ENCODE results near the gene CRCP.
"Not testable (repeated sequence)": the region's sequence is repeated elsewhere in the genome, so short reads cannot be mapped to it uniquely, and the experiment has no call there.

The CRCP gene

DNA sequence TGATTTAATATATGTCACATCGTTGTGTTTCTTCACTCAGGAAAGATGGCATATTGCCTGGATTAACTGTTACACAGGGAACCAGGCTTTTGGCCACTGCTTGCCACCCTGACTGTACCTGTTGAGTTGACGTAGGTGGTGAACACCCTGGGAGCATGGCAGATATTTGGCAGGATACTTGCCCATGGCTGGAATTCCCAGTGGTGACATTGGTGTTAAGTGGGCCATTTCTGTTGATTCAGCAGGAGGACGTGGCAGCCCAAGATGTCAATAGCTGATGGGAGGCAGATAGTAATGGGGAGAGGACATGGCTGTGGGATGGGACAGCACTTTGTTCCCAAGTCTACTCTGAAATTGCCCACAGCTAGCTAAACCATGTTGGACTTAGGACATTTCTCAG lies 12.5 kb downstream of the CRCP start:
- not testable (repeated sequence) for H3K27ac ChIP-seq (ENCODE audit: insufficient read depth, low read length, poor library complexity, severe bottlenecking); H3K27me3 ChIP-seq (replicated peaks; ENCODE audit: control insufficient read depth, insufficient read depth, low read length, poor library complexity, severe bottlenecking); H3K4me1 ChIP-seq (ENCODE audit: control insufficient read depth, insufficient read depth, low read length, poor library complexity, severe bottlenecking); H3K4me3 ChIP-seq (ENCODE audit: insufficient read depth, low read depth, low read length, poor library complexity, severe bottlenecking); DNase-seq; H3K9me3 ChIP-seq (ENCODE audit: control insufficient read depth, low read length)
- H3K36me3 ChIP-seq (ENCODE audit: control insufficient read depth, insufficient read depth, low read length) = peaks cover 12% of the 10 kb centered on the region

DNA sequence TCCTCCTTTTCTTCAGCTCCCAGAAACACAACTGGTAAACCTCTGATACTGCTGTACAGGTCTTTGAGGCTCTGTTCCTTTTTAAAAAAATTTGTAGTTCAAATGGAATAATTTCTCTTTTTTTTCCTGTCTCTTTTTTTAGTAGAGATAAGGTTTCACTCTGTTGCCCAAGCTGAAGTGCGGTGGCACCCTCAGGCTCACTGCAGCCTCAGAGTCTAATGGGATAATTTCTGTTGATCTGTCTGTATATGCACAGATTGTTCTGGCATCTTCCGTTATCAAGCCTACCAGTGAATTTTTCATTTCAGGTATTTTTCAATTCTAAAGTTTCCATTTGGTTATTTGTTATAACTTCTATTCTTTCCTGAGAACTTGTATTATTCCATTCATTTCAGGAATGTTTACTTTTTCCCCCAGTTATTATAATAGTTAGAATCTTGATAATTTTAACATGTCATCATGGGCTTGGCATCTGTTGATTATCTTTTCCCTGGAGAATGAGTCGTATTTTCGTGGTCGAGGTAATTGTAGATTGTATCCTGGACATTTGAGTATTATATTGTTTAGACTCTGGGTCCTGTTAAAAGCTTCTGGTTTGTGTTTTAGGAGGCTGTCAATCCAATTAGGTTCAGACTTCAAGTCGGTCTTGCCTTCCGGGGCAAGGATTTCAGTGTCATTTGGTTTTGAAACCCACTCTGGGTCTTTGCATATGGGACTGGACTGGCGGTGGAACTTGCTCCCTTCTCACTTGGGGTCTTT lies 24.5 kb downstream of the CRCP start:
- Histone ChIP-seq H3K4me3 (ENCODE audit: insufficient read depth, low read depth, low read length, poor library complexity, severe bottlenecking) (no peak overlapping the region), H3K27me3 (replicated peaks; ENCODE audit: control insufficient read depth, insufficient read depth, low read length, poor library complexity, severe bottlenecking) (no peaks in the 10 kb centered on the region), H3K36me3 (ENCODE audit: control insufficient read depth, insufficient read depth, low read length) (peaks cover 38% of the 10 kb centered on the region), H3K4me1 (ENCODE audit: control insufficient read depth, insufficient read depth, low read length, poor library complexity, severe bottlenecking) (no peaks in the 10 kb centered on the region), H3K27ac (ENCODE audit: insufficient read depth, low read length, poor library complexity, severe bottlenecking) (no peak overlapping the region), H3K9me3 (ENCODE audit: control insufficient read depth, low read length) (no peaks in the 10 kb centered on the region)
- DNase-seq = no peak

GRCh38 chr7:66140924-66141323 lies 26.3 kb downstream of the CRCP start:
- Histone ChIP-seq H3K9me3 (ENCODE audit: control insufficient read depth, low read length) (no peaks in the 10 kb centered on the region), H3K36me3 (ENCODE audit: control insufficient read depth, insufficient read depth, low read length) (peaks cover 45% of the 10 kb centered on the region), H3K4me1 (ENCODE audit: control insufficient read depth, insufficient read depth, low read length, poor library complexity, severe bottlenecking) (no peaks in the 10 kb centered on the region), H3K4me3 (ENCODE audit: insufficient read depth, low read depth, low read length, poor library complexity, severe bottlenecking) (no peak overlapping the region), H3K27me3 (replicated peaks; ENCODE audit: control insufficient read depth, insufficient read depth, low read length, poor library complexity, severe bottlenecking) (no peaks in the 10 kb centered on the region), H3K27ac (ENCODE audit: insufficient read depth, low read length, poor library complexity, severe bottlenecking) (no peak overlapping the region)
- no peak for DNase-seq

DNA sequence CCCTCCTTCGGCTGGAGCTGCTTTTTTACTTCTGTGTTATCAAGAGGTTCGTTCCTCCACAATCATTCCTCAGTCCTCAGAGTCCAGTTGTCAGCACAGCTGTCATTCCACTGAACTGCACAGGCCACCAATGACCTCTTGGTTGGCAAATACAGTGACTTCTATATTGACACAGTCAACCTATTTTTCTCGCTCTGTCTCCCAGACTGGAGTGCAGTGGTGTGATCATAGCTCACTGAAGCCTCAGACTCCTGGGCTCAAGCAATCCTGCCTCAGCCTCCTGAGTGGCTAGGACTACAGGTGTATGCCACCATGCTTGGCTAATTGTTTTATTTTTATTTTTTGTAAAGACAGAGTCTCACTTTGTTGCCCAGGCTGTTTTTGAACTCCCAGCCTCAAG lies 27.7 kb downstream of the CRCP start:
- DNase-seq = no peak
- Histone ChIP-seq H3K9me3 (ENCODE audit: control insufficient read depth, low read length) (no peaks in the 10 kb centered on the region), H3K36me3 (ENCODE audit: control insufficient read depth, insufficient read depth, low read length) (peaks cover 54% of the 10 kb centered on the region), H3K4me1 (ENCODE audit: control insufficient read depth, insufficient read depth, low read length, poor library complexity, severe bottlenecking) (no peaks in the 10 kb centered on the region), H3K27ac (ENCODE audit: insufficient read depth, low read length, poor library complexity, severe bottlenecking) (no peak overlapping the region), H3K4me3 (ENCODE audit: insufficient read depth, low read depth, low read length, poor library complexity, severe bottlenecking) (no peak overlapping the region), H3K27me3 (replicated peaks; ENCODE audit: control insufficient read depth, insufficient read depth, low read length, poor library complexity, severe bottlenecking) (no peaks in the 10 kb centered on the region)

- H3K9me3 ChIP-seq (ENCODE audit: control insufficient read depth, low read length) = no peaks in the 10 kb centered on the region
- no peak for DNase-seq
- H3K27me3 ChIP-seq (replicated peaks; ENCODE audit: control insufficient read depth, insufficient read depth, low read length, poor library complexity, severe bottlenecking) = no peaks in the 10 kb centered on the region
- no peak overlapping the region for H3K4me3 ChIP-seq (ENCODE audit: insufficient read depth, low read depth, low read length, poor library complexity, severe bottlenecking)
- no peaks in the 10 kb centered on the region for H3K4me1 ChIP-seq (ENCODE audit: control insufficient read depth, insufficient read depth, low read length, poor library complexity, severe bottlenecking)
- H3K36me3 ChIP-seq (ENCODE audit: control insufficient read depth, insufficient read depth, low read length) = peaks cover 54% of the 10 kb centered on the region
- H3K27ac ChIP-seq (ENCODE audit: insufficient read depth, low read length, poor library complexity, severe bottlenecking) = no peak overlapping the region
Measured at GRCh38 chr7:66142996-66143395, 28.3 kb downstream of the CRCP start.

DNA sequence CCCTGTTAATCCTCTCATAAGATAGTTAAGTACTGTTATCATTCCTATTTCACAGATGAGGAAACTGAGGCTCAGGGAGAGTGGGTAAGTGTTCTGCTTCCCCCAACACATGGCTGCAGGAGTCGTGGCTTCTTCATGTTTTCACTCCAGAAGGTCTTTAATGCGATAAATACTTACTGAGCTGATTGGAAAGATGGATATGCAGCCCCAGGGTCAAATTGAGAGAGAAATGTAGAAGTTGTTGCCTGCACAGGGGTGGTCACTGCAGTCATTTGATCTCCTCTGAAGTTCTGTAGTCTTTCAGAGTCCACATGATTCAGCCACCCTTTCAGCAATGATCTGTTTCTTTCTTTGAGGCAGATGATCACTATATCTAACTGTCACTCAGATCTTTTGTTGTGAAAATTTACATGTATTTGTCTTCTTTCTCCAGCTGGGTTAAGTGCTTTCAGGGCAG lies 29.3 kb downstream of the CRCP start:
- no peaks in the 10 kb centered on the region for H3K4me1 ChIP-seq (ENCODE audit: control insufficient read depth, insufficient read depth, low read length, poor library complexity, severe bottlenecking)
- no peak overlapping the region for H3K27ac ChIP-seq (ENCODE audit: insufficient read depth, low read length, poor library complexity, severe bottlenecking)
- no peaks in the 10 kb centered on the region for H3K27me3 ChIP-seq (replicated peaks; ENCODE audit: control insufficient read depth, insufficient read depth, low read length, poor library complexity, severe bottlenecking)
- no peak for DNase-seq
- H3K4me3 ChIP-seq (ENCODE audit: insufficient read depth, low read depth, low read length, poor library complexity, severe bottlenecking) = no peak overlapping the region
- peaks cover 54% of the 10 kb centered on the region for H3K36me3 ChIP-seq (ENCODE audit: control insufficient read depth, insufficient read depth, low read length)
- H3K9me3 ChIP-seq (ENCODE audit: control insufficient read depth, low read length) = no peaks in the 10 kb centered on the region

DNA sequence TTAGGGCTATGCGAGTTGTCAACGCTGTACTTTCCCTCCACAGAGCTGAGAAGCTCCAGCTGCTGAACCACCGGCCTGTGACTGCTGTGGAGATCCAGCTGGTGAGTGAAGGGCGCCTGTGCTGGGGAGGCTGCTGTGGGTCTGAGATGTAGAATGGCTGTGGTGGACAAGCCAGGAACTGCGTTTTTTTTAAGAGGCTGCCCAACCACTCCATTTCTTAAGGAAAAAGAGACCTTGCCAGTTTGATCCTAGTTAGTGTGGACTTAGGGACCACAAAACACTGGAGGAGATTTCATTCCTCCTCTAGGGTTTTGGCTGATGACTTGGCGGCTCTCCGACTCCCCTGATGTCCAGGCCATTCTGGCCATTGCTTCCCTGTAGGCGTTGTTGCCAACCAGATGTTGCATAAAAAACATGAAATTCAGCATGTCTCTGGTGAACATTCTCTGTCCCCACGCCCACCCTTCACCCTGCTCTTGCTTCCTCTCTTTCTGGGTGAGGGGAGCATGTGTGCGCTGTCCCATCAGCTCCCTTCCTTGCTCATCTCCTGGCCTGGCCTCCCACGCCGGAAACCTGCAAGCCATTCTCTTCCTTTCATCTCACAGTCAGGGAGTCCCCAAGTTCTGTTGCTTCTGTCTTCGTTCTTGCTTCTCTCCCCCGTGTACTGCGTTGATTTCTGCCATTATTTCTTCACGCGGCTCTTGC lies 30.9 kb downstream of the CRCP start:
- Histone ChIP-seq H3K27ac (ENCODE audit: insufficient read depth, low read length, poor library complexity, severe bottlenecking) (no peak overlapping the region), H3K36me3 (ENCODE audit: control insufficient read depth, insufficient read depth, low read length) (peaks cover 50% of the 10 kb centered on the region), H3K4me3 (ENCODE audit: insufficient read depth, low read depth, low read length, poor library complexity, severe bottlenecking) (no peak overlapping the region), H3K9me3 (ENCODE audit: control insufficient read depth, low read length) (no peaks in the 10 kb centered on the region), H3K27me3 (replicated peaks; ENCODE audit: control insufficient read depth, insufficient read depth, low read length, poor library complexity, severe bottlenecking) (no peaks in the 10 kb centered on the region), H3K4me1 (ENCODE audit: control insufficient read depth, insufficient read depth, low read length, poor library complexity, severe bottlenecking) (no peaks in the 10 kb centered on the region)
- DNase-seq = no peak

GRCh38 chr7:66146701-66147100 lies 32.1 kb downstream of the CRCP start:
- H3K4me3 ChIP-seq (ENCODE audit: insufficient read depth, low read depth, low read length, poor library complexity, severe bottlenecking) = no peak overlapping the region
- no peaks in the 10 kb centered on the region for H3K27me3 ChIP-seq (replicated peaks; ENCODE audit: control insufficient read depth, insufficient read depth, low read length, poor library complexity, severe bottlenecking)
- DNase-seq = no peak
- peaks cover 48% of the 10 kb centered on the region for H3K36me3 ChIP-seq (ENCODE audit: control insufficient read depth, insufficient read depth, low read length)
- H3K4me1 ChIP-seq (ENCODE audit: control insufficient read depth, insufficient read depth, low read length, poor library complexity, severe bottlenecking) = no peaks in the 10 kb centered on the region
- H3K27ac ChIP-seq (ENCODE audit: insufficient read depth, low read length, poor library complexity, severe bottlenecking) = no peak overlapping the region
- H3K9me3 ChIP-seq (ENCODE audit: control insufficient read depth, low read length) = no peaks in the 10 kb centered on the region

- H3K4me1 ChIP-seq (ENCODE audit: control insufficient read depth, insufficient read depth, low read length, poor library complexity, severe bottlenecking); H3K27ac ChIP-seq (ENCODE audit: insufficient read depth, low read length, poor library complexity, severe bottlenecking): not testable (repeated sequence)
- H3K36me3 ChIP-seq (ENCODE audit: control insufficient read depth, insufficient read depth, low read length) = peaks cover 49% of the 10 kb centered on the region
Measured at GRCh38 chr7:66147657-66148056, 33.0 kb downstream of the CRCP start.

GRCh38 chr7:66150471-66150870 lies 35.8 kb downstream of the CRCP start:
- Histone ChIP-seq H3K4me1 (ENCODE audit: control insufficient read depth, insufficient read depth, low read length, poor library complexity, severe bottlenecking) (no peaks in the 10 kb centered on the region), H3K27me3 (replicated peaks; ENCODE audit: control insufficient read depth, insufficient read depth, low read length, poor library complexity, severe bottlenecking) (no peaks in the 10 kb centered on the region), H3K4me3 (ENCODE audit: insufficient read depth, low read depth, low read length, poor library complexity, severe bottlenecking) (no peak overlapping the region), H3K9me3 (ENCODE audit: control insufficient read depth, low read length) (no peaks in the 10 kb centered on the region), H3K36me3 (ENCODE audit: control insufficient read depth, insufficient read depth, low read length) (peaks cover 42% of the 10 kb centered on the region), H3K27ac (ENCODE audit: insufficient read depth, low read length, poor library complexity, severe bottlenecking) (no peak overlapping the region)
- DNase-seq = no peak

More at GRCh38 chr7:66147657-66148056, 33.0 kb downstream of the CRCP start:
- not testable (repeated sequence) for H3K9me3 ChIP-seq (ENCODE audit: control insufficient read depth, low read length); H3K27me3 ChIP-seq (replicated peaks; ENCODE audit: control insufficient read depth, insufficient read depth, low read length, poor library complexity, severe bottlenecking); DNase-seq; H3K4me3 ChIP-seq (ENCODE audit: insufficient read depth, low read depth, low read length, poor library complexity, severe bottlenecking)

Measured in effector memory CD4-positive, alpha-beta T cell (primary cell).